IPS-18c (cell line): Measurements from ENCODE around the gene NFIL3.

Source experiments
- H3K4me3 ChIP-seq: 2 replicates; pipeline ENCODE4 v1.7.0; 2013; ENCODE audit warnings: low read depth, mild to moderate bottlenecking, low read length, moderate library complexity; ENCODE audit not compliant: insufficient read depth
- H3K9me3 ChIP-seq: one replicate; pipeline ENCODE4 v1.6.1; 2013; ENCODE audit warnings: mild to moderate bottlenecking, low read length, moderate library complexity; ENCODE audit not compliant: control insufficient read depth, insufficient read depth

The NFIL3 gene

GRCh38 chr9:91425271-91425670 lies 1.6 kb upstream of the NFIL3 start:
- Histone ChIP-seq H3K4me3 (peak overlapping the region; percentile 79; the same call in 1 of the 2 replicates), H3K9me3 (peaks cover 2% of the 10 kb centered on the region)

- H3K9me3 ChIP-seq: peaks cover 2% of the 10 kb centered on the region
- H3K4me3 ChIP-seq: peak overlapping the region; percentile 79
These were observed 958 bp upstream of the NFIL3 start for GRCh38 chr9:91424403-91425176.

DNA sequence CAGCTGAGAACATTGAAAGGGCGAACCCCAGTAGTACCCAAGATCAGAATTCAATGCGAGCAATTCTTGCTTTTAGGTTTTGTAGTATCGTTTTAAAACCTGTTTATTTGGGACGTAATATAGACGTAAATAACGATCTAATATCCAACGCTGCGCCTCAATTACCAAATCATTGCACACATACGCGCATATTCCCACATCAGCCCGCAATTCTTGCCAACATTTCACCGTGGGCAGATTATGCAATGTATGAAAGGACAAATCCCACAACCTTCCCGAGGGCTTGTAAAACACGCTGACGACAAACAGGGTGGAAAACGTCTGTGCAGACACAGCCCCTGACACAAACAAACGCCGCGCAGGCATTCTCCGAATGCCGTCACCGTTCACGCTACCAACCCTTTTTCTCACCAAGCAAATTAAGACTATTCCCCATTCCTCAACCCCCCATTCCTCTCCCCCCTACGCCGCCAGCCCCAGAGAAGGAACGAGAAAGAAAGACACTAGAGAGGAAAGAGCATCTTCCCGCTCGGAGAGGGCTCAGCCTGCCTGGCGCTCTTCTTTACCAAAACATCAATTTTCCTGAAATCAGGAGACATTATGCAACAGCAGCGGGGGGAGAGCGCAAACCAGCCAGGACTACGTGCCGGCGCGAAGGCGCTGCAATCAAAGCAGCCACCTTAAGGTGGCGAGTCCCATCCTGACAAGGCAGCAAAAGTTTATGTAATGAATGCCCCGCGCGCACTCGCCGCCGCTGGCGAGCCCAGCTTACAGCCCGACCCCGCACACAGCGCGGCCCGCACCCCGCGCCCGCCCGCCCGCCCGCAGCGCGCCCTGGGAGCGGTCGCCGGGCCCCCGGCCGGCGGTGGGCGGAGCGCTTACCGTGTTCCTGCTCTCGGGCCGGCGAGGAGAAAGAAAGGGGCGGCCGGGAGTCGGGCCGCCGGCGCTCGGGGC lies 597 bp downstream of the NFIL3 start:
- H3K9me3 ChIP-seq: peaks cover 2% of the 10 kb centered on the region

DNA sequence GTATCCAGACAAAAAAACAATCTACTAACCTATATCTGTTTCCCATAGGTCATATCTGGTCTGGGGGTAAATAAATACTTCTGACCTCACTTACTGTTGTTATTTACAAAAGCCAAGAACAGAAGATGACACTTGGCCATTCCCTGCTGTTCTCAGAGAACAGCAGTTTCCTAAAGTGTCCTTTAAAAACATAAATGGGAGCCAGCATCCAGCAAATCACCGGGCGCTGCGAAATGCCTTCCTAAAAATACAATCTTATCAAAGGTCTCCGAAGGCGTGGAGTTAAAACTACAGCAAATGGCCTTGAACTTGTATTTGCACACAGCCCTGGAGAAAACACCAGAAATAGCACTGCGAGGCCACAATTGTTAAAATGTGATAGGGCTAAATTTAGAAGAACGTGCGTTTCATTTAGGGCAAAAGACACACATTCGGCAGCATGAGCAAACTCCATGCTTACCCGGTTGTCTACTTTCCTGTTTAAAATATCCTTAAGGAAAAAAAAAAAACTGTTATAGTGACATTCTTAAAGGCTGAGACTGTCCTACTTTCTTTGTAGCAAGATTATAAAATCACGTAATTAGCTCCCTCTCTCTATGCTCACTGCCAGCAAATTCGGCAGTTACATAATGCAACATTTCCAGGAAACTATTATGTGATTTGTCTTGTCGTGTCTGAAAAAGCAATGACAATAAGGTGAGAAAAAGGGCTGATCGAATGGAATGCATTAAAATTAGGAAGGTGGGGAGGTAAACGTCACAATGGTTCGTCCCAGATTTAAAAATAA lies 1.5 kb downstream of the NFIL3 start:
- Histone ChIP-seq H3K9me3 (peaks cover 2% of the 10 kb centered on the region), H3K4me3 (peak overlapping the region; percentile 82; the same call in 1 of the 2 replicates)

More for the DNA sequence above, 597 bp downstream of the NFIL3 start:
- peak overlapping the region; percentile 82 for H3K4me3 ChIP-seq

GRCh38 chr9:91421128-91421765 lies 2.4 kb downstream of the NFIL3 start:
- Histone ChIP-seq H3K4me3 (peak overlapping the region; percentile 55), H3K9me3 (peaks cover 2% of the 10 kb centered on the region)

DNA sequence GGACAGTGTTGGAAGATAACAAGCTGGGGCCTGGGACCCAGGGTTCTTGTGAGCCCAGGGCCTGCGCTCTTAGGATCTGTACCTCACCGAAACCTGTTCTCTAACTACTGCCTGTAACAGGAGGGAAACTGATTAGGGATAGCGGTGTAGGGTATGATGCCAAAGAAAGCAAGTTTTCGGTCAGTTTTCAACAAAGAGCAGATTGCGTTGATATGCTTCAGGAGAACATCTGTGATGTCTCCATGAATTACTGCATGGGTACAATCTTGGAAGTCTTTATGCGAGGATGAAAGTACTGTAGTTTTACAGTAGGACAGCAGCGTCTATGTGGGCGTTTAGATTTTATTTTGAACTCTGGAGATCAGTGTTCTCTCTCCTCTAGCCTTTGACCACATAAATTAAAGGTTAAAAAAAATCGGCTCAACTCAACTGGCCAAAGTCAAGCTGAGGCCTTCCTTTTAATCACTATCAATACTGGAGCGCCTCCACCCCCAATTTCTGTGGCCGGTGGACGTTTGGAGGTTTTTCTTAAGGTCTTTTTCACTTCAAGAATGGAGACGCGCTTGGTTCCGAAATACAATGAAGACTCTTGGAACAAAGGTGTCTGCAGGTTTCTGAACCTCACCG lies 3.0 kb downstream of the NFIL3 start:
- H3K4me3 ChIP-seq: peak overlapping the region; percentile 55
- peaks cover 2% of the 10 kb centered on the region for H3K9me3 ChIP-seq

DNA sequence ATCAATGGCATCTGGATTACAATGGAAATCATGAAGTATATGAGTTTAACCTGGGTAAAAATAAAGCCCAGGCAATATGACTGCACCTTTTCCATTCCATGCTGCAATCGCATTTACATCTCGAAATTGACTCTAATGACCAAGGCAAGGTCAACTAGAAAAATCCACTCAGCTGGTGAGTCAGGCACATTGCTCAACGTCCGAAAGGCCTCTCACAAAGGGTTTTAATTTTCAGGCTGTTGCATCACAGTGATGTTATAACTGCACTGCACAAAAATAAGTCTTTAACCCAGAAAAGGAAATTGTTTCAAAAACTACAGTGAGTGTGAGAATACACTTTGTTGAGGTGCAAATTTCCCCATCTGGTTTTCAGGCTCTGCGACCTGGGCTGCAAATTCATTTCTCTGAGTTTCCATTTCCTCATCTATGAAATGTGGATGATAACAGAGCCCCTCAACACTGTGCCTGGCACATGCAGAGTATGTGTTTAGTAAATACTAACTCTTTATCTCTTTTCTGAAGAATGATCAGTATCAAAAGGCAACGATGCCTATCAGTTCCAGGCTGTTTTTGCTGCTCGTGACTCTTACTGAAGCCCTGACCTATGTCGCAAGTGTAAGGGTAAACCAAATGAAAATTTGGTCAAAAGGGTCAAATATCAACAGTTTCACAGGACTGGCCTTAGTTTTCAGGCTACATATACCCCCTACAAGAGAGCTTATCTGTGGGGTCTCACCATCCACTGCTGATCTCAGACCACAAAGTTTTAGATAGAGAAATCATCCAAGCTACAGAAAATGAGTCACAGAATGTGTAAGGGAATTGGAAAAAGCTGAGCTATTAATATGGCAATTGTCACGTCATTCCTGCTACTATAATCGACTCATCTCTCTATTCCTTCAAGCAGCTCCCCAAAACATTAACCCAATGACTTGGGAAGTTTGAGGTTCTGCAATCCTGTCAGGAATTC lies 4.1 kb downstream of the NFIL3 start:
- peaks cover 2% of the 10 kb centered on the region for H3K9me3 ChIP-seq
- no peak overlapping the region; the same call in 1 of the 2 replicates for H3K4me3 ChIP-seq

DNA sequence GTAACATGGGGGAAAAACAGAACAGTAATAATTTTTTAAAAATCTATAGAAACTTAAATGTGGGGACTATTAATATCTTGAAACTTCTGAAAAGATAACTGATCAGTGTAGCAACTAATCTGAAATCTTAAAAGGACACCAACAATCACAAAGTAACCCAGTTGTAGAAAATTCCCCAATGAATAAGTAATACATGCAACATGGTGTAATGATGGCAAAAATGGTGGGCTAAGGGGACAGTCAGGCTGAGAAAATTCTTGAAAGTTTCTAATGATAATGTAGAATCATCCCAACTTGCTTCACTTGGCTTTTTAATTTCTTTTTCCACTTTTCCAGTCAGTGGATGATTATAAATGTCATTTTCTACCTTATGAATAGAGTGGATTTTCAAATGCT lies 5.4 kb downstream of the NFIL3 start:
- H3K9me3 ChIP-seq: peaks cover 2% of the 10 kb centered on the region
- no peak overlapping the region for H3K4me3 ChIP-seq

GRCh38 chr9:91417602-91418214 lies 5.9 kb downstream of the NFIL3 start:
- peaks cover 2% of the 10 kb centered on the region for H3K9me3 ChIP-seq
- H3K4me3 ChIP-seq: no peak overlapping the region

- Histone ChIP-seq H3K9me3 (peaks cover 2% of the 10 kb centered on the region), H3K4me3 (no peak overlapping the region)
These were observed 7.4 kb downstream of the NFIL3 start for GRCh38 chr9:91416096-91416712.

GRCh38 chr9:91415290-91415689 lies 8.3 kb downstream of the NFIL3 start:
- Histone ChIP-seq H3K9me3 (no peaks in the 10 kb centered on the region), H3K4me3 (no peak overlapping the region)

GRCh38 chr9:91412941-91413340 lies 10.7 kb downstream of the NFIL3 start:
- no peak overlapping the region for H3K4me3 ChIP-seq
- no peaks in the 10 kb centered on the region for H3K9me3 ChIP-seq

GRCh38 chr9:91411096-91411771 lies 12.4 kb downstream of the NFIL3 start:
- Histone ChIP-seq H3K4me3 (no peak overlapping the region), H3K9me3 (no peaks in the 10 kb centered on the region)

DNA sequence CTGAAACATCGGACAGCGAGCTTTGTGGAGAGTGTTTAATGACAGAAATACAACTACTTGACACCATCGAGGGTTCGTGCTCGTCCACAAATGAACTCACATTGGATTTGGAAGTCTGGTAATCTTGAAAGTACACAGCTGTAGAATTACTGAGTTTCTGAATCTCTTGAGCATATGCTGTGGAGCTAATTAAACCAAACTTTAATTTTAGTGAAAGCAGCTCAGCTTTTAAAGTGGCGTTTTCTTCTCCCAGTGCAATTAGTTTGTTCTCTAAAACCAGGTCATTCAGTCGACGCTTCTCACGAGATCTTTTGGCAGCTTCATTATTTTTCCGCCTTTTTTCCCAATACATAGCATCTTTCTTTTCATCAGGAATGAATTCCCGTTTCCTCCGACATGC lies 13.5 kb downstream of the NFIL3 start:
- Histone ChIP-seq H3K4me3 (no peak overlapping the region), H3K9me3 (no peaks in the 10 kb centered on the region)
